Placental pericyte (primary cell): ENCODE data around the gene TSPY8. TPM values are rescaled to one million over a fixed set of nuclear protein-coding genes. Genes with fewer than 3 reads are reported as not detected.

Experiments used
- small RNA-seq: library from RNA; depleted of rRNA; stranded (forward); fragments of <200 nt; gene quantifications from one replicate; pipeline ENCODE3, GENCODE V24; 2012; ENCODE audit warnings: low replicate concordance
- total RNA-seq: library from RNA; depleted of rRNA; stranded (reverse); fragments of >200 nt; gene quantifications from 2 replicates; pipeline ENCODE4 v1.2.3, GENCODE V29; 2012

The TSPY8 gene
- not detected in 2 replicates for total RNA-seq

GRCh38 chrY:9357497-9357896 is at the start of gene TSPY8:
TSPY8 (plus strand) TSS chrY:9357797; CDS start chrY:9357843, 46 bp downstream.

GRCh38 chrY:9337164-9337563 is 20.4 kb upstream of the TSPY8 start, which contains the start of gene TSPY4:
TSPY4 (plus strand) TSS chrY:9337464; CDS start chrY:9337510, 46 bp downstream.

GRCh38 chrY:9398121-9398520 is 40.5 kb downstream of the TSPY8 start, which contains the start of gene TSPY3:
TSPY3 (plus strand) TSS chrY:9398421; CDS start chrY:9398467, 46 bp downstream.

Small RNA genes lying within 50 kb of the gene (small RNA-seq; reads per million reads assigned to genes)
- gene AC006158.1, result not detected

Other genes with a start within 250 kb of the TSPY8 start
- not detected in 2 replicates for gene TSPY4, start 20.3 kb upstream of the TSPY8 start, total RNA-seq
- gene TSPY3, start 40.6 kb downstream of the TSPY8 start, total RNA-seq, result not detected in 2 replicates
- gene TSPY1, start 109.2 kb downstream of the TSPY8 start, total RNA-seq, result not detected in 2 replicates
- gene TSPY9, start 129.5 kb downstream of the TSPY8 start, total RNA-seq, result not detected in 2 replicates
- gene TSPY10, start 170.1 kb downstream of the TSPY8 start, total RNA-seq, result not detected in 2 replicates